ENCODE data around the gene SCN4B.

SCN4B gene

GRCh38 chr11:118128310-118128709 lies 24.3 kb downstream of the SCN4B start:
- no peak for FAIRE-seq

GRCh38 chr11:118126082-118126838 lies 26.4 kb downstream of the SCN4B start:
- FAIRE-seq, result no peak

- no peak for FAIRE-seq
Measured at GRCh38 chr11:118124929-118125535, 27.6 kb downstream of the SCN4B start.

GRCh38 chr11:118120793-118121192 lies 31.8 kb downstream of the SCN4B start:
- FAIRE-seq, result no peak

GRCh38 chr11:118117790-118118601 lies 34.6 kb downstream of the SCN4B start:
- no peak for FAIRE-seq

- FAIRE-seq, result no peak
Measured at GRCh38 chr11:118115048-118115447, 37.6 kb downstream of the SCN4B start.

GRCh38 chr11:118114266-118114665 lies 38.4 kb downstream of the SCN4B start:
- FAIRE-seq, result no peak

- FAIRE-seq, result no peak
Measured at GRCh38 chr11:118112711-118113430, 39.8 kb downstream of the SCN4B start.

- FAIRE-seq, result no peak
Measured at GRCh38 chr11:118111744-118112035, 40.9 kb downstream of the SCN4B start.

- FAIRE-seq, result no peak
Measured at GRCh38 chr11:118111019-118111743, 41.4 kb downstream of the SCN4B start.

- FAIRE-seq, result no peak
Measured at GRCh38 chr11:118109231-118109630, 43.4 kb downstream of the SCN4B start.

GRCh38 chr11:118108513-118108912 lies 44.1 kb downstream of the SCN4B start:
- FAIRE-seq, result no peak

- FAIRE-seq, result no peak
Measured at GRCh38 chr11:118106789-118107335, 45.8 kb downstream of the SCN4B start.

- no peak for FAIRE-seq
Measured at GRCh38 chr11:118105657-118106305, 46.8 kb downstream of the SCN4B start.

- FAIRE-seq, result no peak
Measured at GRCh38 chr11:118104491-118104890, 48.1 kb downstream of the SCN4B start.

GRCh38 chr11:118102721-118103261 lies 49.8 kb downstream of the SCN4B start:
- FAIRE-seq, result no peak

- no peak for FAIRE-seq
Measured at GRCh38 chr11:118100691-118101232, 51.9 kb downstream of the SCN4B start.

GRCh38 chr11:118099838-118100556 lies 52.6 kb downstream of the SCN4B start:
- no peak for FAIRE-seq

- no peak for FAIRE-seq
Measured at GRCh38 chr11:118098996-118099837, 53.4 kb downstream of the SCN4B start.
